GM18511 (cell line): ENCODE measurements around the gene ABI3BP.
A peak's percentile ranks its signal among the peaks of the same experiment; 100 is the strongest.

Experiments
- ATAC-seq: cut with Tn5 transposase; IDR thresholded peaks from one replicate; pipeline ENCODE4 v1.9.1; 2021; ENCODE audit warnings: mild to moderate bottlenecking, moderate library complexity; ENCODE audit not compliant: unreplicated experiment

The ABI3BP gene

GRCh38 chr3:100898681-100899080 is 94.5 kb downstream of the ABI3BP start:
- ATAC-seq: no peak

DNA sequence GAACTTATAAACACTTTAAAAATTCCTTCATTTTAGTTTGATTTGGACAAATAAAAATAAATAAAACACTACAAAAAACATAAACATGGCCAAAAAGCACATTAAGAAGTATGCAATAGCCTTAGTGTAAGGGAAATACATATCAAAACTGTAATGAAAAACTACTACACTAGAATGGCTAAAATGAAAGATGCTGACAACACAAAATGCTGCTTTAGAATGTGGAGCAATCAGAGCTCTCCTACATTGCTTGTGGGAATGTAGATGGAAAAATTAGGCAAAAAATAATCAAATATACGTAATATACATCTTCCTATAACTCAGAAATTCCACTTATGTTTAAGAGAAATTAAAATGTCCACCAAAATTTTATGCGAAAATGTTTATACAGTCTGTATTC is 96.2 kb downstream of the ABI3BP start:
- ATAC-seq: no peak

- ATAC-seq: no peak
These were observed 99.6 kb downstream of the ABI3BP start for GRCh38 chr3:100893590-100893989.

DNA sequence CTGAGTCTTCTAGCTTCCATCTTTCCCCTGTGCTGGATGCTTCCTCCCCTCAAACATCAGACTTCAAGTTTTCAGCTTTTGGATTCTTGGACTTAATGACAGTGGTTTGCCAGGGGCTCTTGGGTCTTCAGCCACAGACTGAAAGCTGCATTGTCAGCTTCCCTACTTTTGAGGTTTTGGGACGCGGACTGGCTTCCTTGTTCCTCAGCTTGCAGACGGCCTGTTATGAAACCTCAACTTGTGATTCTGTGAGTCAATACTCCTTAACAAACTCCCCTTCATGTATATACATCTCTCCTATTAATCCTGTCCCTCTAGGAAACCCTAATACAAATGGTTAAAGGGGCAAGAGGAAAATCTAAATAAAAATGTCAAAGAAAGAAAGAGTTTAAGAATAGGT is 100.1 kb downstream of the ABI3BP start:
- ATAC-seq: no peak

DNA sequence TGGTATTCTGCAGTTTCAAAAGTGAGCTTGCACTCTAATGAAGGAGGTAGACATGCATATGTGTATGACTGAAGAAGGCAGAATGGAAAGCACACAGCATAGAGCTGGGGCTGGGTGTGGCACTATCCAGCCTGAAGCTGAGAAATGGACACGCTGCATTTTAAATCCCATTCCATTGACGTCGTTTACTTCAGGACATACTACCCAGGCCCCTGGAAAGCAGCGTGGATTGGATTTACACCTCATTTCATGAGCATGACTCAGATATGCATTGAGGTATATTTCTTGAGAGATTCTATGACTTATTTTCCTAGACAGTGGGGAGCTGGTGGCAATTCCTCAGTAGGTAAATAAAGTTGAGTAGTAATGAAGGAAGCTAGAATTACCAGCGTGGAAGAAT is 101.4 kb downstream of the ABI3BP start:
- no peak for ATAC-seq

DNA sequence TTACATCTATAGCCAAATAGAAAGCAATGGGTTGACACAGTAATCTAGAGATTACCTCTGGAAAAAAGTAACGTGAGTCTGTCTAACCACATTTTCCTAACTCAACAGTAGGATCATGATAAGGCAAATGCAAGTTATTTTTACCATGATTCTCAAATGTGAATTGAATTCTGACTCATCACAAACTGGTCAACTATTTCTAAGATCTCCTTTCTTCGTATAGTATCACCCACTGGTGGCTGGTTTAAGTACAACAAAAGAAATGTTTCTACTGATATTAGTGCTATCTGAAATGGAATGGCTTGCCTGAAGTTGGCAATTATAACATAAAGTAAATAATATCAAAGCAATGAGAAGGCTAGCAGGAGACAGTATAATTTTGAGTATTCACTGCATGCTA is 102.2 kb downstream of the ABI3BP start:
- ATAC-seq: peak; percentile 48

DNA sequence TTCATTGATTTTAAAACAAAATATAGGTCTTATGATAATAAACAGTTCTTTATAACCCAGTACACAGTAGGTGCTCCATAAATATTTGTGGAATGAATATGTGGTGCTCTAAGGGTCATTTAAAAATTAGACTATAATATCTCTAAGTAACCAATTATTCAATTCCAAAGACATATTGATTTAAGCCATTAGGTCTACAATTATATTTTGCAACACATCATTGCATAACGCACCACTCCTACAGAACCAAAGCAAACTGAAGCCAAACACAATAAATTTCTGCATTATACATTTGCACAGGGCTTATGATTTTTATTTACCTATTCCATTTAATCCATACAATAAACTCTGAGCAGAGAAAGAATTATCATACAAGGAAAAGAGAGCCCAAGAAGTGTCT is 104.3 kb downstream of the ABI3BP start:
- no peak for ATAC-seq

GRCh38 chr3:100882571-100882984 is 110.6 kb downstream of the ABI3BP start:
- no peak for ATAC-seq

GRCh38 chr3:100880845-100881244 is 112.4 kb downstream of the ABI3BP start:
- ATAC-seq: no peak

GRCh38 chr3:100880072-100880471 is 113.1 kb downstream of the ABI3BP start:
- ATAC-seq: no peak

DNA sequence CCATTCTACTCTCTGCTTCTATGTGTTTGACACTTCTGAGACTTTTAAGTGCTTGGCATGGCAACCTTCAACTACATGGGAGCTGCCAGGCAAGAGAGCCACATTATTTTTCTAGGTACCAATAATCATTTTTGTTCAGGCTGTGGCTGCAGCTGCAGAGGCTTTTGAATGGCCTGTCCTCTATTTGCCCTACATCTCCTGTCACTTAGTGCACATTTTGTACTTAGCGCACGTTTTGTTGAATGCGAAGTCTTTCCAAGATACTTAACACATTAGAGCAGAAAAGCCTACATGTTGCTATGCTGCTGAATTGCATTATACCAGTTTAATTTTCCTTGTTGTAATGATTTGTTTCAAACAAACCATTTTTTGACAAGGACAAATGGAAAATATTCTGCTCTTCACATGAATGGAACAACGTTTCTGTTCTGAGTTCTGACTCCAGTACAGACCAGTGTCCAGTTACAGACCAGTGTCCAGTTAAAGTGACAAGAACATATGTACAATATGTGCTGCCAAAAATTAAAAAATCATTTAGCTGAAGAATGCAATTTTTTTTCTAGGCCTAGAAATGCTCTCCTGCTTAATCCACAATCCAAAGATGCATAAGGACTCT is 113.9 kb downstream of the ABI3BP start:
- ATAC-seq: no peak

- no peak for ATAC-seq
These were observed 115.9 kb downstream of the ABI3BP start for GRCh38 chr3:100877286-100877685.

DNA sequence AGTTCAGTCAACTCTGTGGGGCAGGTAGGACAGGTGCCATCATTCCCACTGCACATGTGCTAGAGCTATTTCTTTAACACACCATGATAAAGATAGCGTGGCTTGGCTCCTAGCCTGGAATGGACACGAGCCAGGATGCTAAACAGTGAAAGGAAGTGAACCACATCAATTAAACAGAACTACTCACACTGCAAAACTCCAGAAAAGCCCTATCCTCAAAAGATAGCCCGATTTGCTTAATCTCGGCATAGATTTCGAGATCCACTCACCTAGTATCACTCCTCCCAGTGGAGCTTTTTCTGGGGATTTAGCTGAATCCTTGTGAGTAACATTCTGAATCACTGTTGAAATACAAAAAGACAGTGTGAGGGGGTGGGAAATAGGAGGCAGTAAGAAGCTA is 118.0 kb downstream of the ABI3BP start:
- ATAC-seq: no peak

- no peak for ATAC-seq
These were observed 119.6 kb downstream of the ABI3BP start for GRCh38 chr3:100873611-100874010.

- no peak for ATAC-seq
These were observed 121.9 kb downstream of the ABI3BP start for GRCh38 chr3:100871306-100871705.

- no peak for ATAC-seq
These were observed 123.4 kb downstream of the ABI3BP start for GRCh38 chr3:100869787-100870186.

DNA sequence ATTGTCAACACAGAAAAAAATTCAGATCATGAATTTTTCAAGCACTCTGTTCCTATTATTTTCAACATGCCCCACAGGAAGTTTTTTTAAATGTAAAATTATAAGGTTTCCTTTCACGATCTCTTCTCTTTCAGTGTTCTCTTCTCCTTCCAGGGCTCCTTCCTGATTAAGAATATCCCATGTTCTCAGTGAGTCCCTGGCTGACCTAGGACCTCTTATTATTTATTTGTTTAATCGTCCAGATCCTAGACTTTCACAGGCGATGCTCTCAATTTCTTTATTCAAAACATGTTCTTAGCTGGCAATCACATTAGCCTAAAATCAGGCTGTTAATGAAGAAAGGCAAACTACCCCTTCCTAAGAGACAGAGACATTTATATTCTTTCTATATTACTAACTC is 124.3 kb downstream of the ABI3BP start:
- no peak for ATAC-seq

- ATAC-seq: no peak
These were observed 125.1 kb downstream of the ABI3BP start for GRCh38 chr3:100868096-100868495.

DNA sequence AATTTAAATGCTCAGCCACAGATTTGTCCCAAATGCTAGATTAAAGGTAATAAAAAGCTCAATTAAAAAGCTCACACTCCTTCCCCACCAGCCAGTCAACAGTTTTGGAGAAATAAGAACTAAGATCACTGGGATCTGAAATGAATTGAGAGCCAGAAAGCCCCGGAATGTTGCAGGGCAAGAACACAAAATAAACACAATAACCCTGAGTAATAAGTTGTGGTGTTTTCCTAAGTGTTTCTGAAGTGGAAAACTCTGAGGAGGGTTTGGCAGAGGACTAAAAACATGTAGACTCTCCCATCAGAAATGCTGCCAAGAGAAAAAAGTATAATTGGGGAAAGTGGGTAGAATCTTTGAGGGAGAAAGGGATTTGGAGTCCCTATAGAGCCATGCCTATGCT is 127.8 kb downstream of the ABI3BP start:
- ATAC-seq: no peak

- ATAC-seq: no peak
These were observed 128.6 kb downstream of the ABI3BP start for GRCh38 chr3:100864471-100865250.

GRCh38 chr3:100857863-100858262 is 135.4 kb downstream of the ABI3BP start:
- ATAC-seq: no peak

DNA sequence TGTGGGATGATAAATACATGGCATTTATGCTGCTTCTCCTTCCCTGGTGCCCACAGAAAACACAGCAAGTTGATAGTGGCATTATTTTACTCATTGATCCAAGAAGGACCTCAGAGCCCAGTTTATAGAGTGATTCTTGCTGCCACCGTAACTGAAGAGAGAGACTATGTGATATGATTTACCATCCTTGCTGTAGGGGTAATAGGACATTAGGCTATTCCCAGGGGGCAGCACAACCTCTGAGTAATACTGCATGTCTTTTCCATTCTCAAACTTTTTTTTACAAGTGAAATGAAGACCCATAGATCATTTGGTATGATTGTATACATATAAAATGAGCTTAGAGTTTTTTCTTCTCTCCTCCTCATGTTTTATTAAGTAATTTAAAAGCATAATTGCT is 136.4 kb downstream of the ABI3BP start:
- ATAC-seq: no peak

DNA sequence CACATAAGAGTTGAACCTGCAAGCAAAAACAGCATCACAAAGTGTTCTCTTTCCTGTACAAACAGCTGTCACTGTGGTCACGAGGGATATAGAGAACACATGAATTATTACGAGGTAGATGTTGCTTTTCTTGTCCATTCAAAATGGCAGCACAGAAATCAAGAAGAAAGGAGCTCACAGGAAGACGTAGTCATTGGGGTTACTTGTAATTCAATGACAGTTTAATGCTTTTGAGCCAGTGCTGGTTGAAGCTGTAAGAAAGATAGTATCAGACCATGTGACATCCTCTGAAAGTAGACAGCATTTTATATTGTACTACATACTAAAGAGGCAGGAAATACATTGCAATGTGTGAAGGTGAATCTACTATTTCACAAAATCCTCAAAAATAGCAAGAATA is 140.4 kb downstream of the ABI3BP start:
- ATAC-seq: no peak
